HepG2 (cell line): ENCODE measurements around the gene CTBP1. TPM values are rescaled to one million over a fixed set of nuclear protein-coding genes. Genes with fewer than 3 reads are reported as not detected.

ENCODE experiments used
- ATAC-seq: fragments of 200-7000 bp; cut with Tn5 transposase; 3 replicates; pipeline ENCODE4 v1.9.1; 2020; ENCODE audit warnings: mild to moderate bottlenecking, moderate library complexity
- BruUV-seq: library from RNA; stranded (reverse); fragments of 400-500 nt; replicated peaks from 2 replicates; lab custom pipeline; 2021; lab: Mats Ljungman, UMichigan
- CTCF ChIA-PET: fragments of 300-600 bp; formaldehyde crosslinking; extraction: SDS; loops from one replicate; lab custom pipeline; 2021; ENCODE audit warnings: low total read pairs, inconsistent platforms, low intra/inter-chr PET ratio; lab: Yijun Ruan, JAX
- POLR2A ChIA-PET: fragments of 350-600 bp; sonication (Branson Sonifier 250); formaldehyde crosslinking; loops from one replicate; lab custom pipeline; 2020; ENCODE audit warnings: antibody characterized with exemption, inconsistent platforms; lab: Yijun Ruan, JAX
- DNase-seq: peaks from one replicate; pipeline ENCODE4 v3.0.0-alpha.2; 2015; ENCODE audit warnings: low spot score
- FAIRE-seq: peaks from 3 replicates; lab custom pipeline; 2011; peaks lifted over from hg19 to GRCh38; lab: Jason Lieb, UNC
- H2AFZ ChIP-seq: one replicate; pipeline ENCODE4 v1.6.1; 2011; ENCODE audit warnings: low read length, inconsistent platforms
- H3K27ac ChIP-seq: fragments of 300-600 bp; 3 replicates; pipeline ENCODE4 v1.8.0; 2011; ENCODE audit warnings: mixed run types, mild to moderate bottlenecking, mixed read lengths, low read length, inconsistent platforms; ENCODE audit not compliant: insufficient read depth; ENCODE audit errors: extremely low read length
- H3K27me3 ChIP-seq, 2 experiments: fragments of 200-600 bp in 1 of 2; 2 replicates in 1 of 2; 3 replicates in 1 of 2; pipeline versions ENCODE4 v1.6.0 to v1.8.0; 2011; ENCODE audit warnings: low read length in 2 of 2, mild to moderate bottlenecking in 2 of 2, moderate library complexity in 2 of 2, inconsistent platforms in 1 of 2; ENCODE audit not compliant: insufficient read depth in 2 of 2, control insufficient read depth in 1 of 2
- H3K36me3 ChIP-seq, 2 experiments: fragments of 200-600 bp in 1 of 2; replicated peaks in 1 of 2; 2 replicates in 1 of 2; 3 replicates in 1 of 2; pipeline versions ENCODE4 v1.5.1 to v1.8.0; 2011; ENCODE audit warnings: low read length in 2 of 2, inconsistent platforms in 1 of 2; ENCODE audit not compliant: insufficient read depth in 2 of 2, control insufficient read depth in 1 of 2
- H3K4me1 ChIP-seq: 2 replicates; pipeline ENCODE4 v1.5.1; 2012; ENCODE audit warnings: low read length, inconsistent platforms; ENCODE audit not compliant: insufficient read depth
- H3K4me2 ChIP-seq: 2 replicates; pipeline ENCODE4 v1.6.0; 2011; ENCODE audit warnings: low read depth, low read length, inconsistent platforms
- H3K4me3 ChIP-seq, 3 experiments: fragments of 200-600 bp in 1 of 3; sonication (generic), shearing (Covaris generic) in 1 of 3; replicated peaks in 1 of 3; 2 replicates each; pipeline ENCODE4 v1.5.1; 2011 to 2016; ENCODE audit warnings: low read length in 3 of 3, inconsistent platforms in 2 of 3, low read depth in 2 of 3, mild to moderate bottlenecking in 2 of 3, control low read depth in 1 of 3, mixed read lengths in 1 of 3; ENCODE audit not compliant: insufficient read depth in 1 of 3
- H3K79me2 ChIP-seq: one replicate; pipeline ENCODE4 v1.6.1; 2011; ENCODE audit warnings: low read length, inconsistent platforms; ENCODE audit not compliant: insufficient read depth
- H3K9ac ChIP-seq: 2 replicates; pipeline ENCODE4 v1.6.0; 2011; ENCODE audit warnings: mild to moderate bottlenecking, low read depth, low read length, inconsistent platforms; ENCODE audit not compliant: insufficient read depth
- H3K9me3 ChIP-seq: 2 replicates; pipeline ENCODE4 v1.5.1; 2012; ENCODE audit warnings: mild to moderate bottlenecking, low read length
- H4K20me1 ChIP-seq: 2 replicates; pipeline ENCODE4 v1.6.0; 2011; ENCODE audit warnings: inconsistent platforms, mild to moderate bottlenecking, low read length, moderate library complexity; ENCODE audit not compliant: insufficient read depth
- BHLHE40 ChIP-seq: IDR thresholded peaks from 2 replicates; pipeline ENCODE4 v1.6.1; 2011; ENCODE audit warnings: low read length, improper control_type of control experiment
- GTF2F1 ChIP-seq: fragments of 150-350 bp; IDR thresholded peaks from 2 replicates; pipeline ENCODE4 v1.6.1; 2014; ENCODE audit warnings: low read length
- HDAC1 ChIP-seq: sonication (generic); formaldehyde crosslinking; IDR thresholded peaks from 2 replicates; pipeline ENCODE4 v1.5.1; 2020; ENCODE audit warnings: mild to moderate bottlenecking, missing genetic modification reagents
- SNRNP70 ChIP-seq: fragments of 200-400 bp; formaldehyde crosslinking; IDR thresholded peaks from 2 replicates; pipeline ENCODE4 v1.6.1; 2017; ENCODE audit warnings: mild to moderate bottlenecking, low read depth, low read length, moderate library complexity
- SOX6 ChIP-seq, 2 experiments: fragments of 450-650 bp in 1 of 2; sonication (generic) in 1 of 2; formaldehyde crosslinking in 1 of 2; IDR thresholded peaks; 2 replicates each; pipeline versions ENCODE4 v1.4.0 to v1.6.1; 2017 to 2020; ENCODE audit warnings: antibody characterized with exemption in 1 of 2, mild to moderate bottlenecking in 1 of 2, missing genetic modification reagents in 1 of 2
- ZFYVE20 ChIP-seq: sonication (generic); formaldehyde crosslinking; IDR thresholded peaks from 2 replicates; pipeline ENCODE4 v1.8.0; 2023; ENCODE audit warnings: low read depth, mild to moderate bottlenecking, moderate library complexity, missing genetic modification reagents, borderline replicate concordance
- ZNF550 ChIP-seq: sonication (generic); formaldehyde crosslinking; IDR thresholded peaks from 2 replicates; pipeline ENCODE4 v1.4.0; 2020; ENCODE audit warnings: mild to moderate bottlenecking, missing genetic modification reagents, borderline replicate concordance
- ZNF563 ChIP-seq: sonication (generic); formaldehyde crosslinking; IDR thresholded peaks from 2 replicates; pipeline ENCODE4 v1.8.0; 2022; ENCODE audit warnings: mild to moderate bottlenecking, moderate library complexity, missing genetic modification reagents
- ZNF7 ChIP-seq: IDR thresholded peaks from 2 replicates; pipeline ENCODE4 v1.6.1; 2016; ENCODE audit warnings: missing biosample characterization, missing genetic modification reagents
- ZNF883 ChIP-seq: sonication (generic); formaldehyde crosslinking; IDR thresholded peaks from 2 replicates; pipeline ENCODE4 v1.5.1; 2020; ENCODE audit warnings: mild to moderate bottlenecking, missing genetic modification reagents; ENCODE audit errors: not compliant biosample characterization
- WGBS: methylation state at CpG from one replicate; pipeline ENCODE4 v1.1.6; 2017; ENCODE audit warnings: low lambda C conversion rate; 5-methylcytosine and 5-hydroxymethylcytosine counted together
- in situ Hi-C: cut with HindIII; loops from 2 replicates; pipeline ENCODE4 v1.10.0; 2017; ENCODE audit warnings: low pct_unique_long_range_greater_than_20kb; ENCODE audit not compliant: extremely low pct_ligation_motif_present
- intact Hi-C: fragments of 100-400 bp; cut with micrococcal nuclease; formaldehyde crosslinking; loops from one replicate; pipeline ENCODE4 v1.10.0; 2022; ENCODE audit not compliant: unreplicated experiment
- polyA plus RNA-seq, 8 experiments: library from polyadenylated mRNA; depleted of rRNA in 3 of 8; stranded (reverse) in 7 of 8; unstranded in 1 of 8; fragments of >200 nt; fragmentation: Illumina TruSeq in 4 of 8; extraction: Trizol in 4 of 8; gene quantifications; 2 replicates each; pipeline versions ENCODE4 v1.2.1 to v1.2.3, GENCODE V29; 2011 to 2016; ENCODE audit warnings: low read depth in 4 of 8, missing spikeins in 1 of 8, mixed read lengths in 1 of 8; ENCODE audit not compliant: insufficient read depth in 1 of 8
- total RNA-seq, 5 experiments: library from RNA; depleted of rRNA; stranded (reverse); fragments of >200 nt; fragmentation: Illumina TruSeq; extraction: Trizol; gene quantifications; 2 replicates each; pipeline ENCODE4 v1.2.3, GENCODE V29; 2016; ENCODE audit warnings: low read depth in 1 of 5
- TF ChIP-seq, protein P1 (sequence below): sonication (generic); formaldehyde crosslinking; IDR thresholded peaks from 2 replicates; pipeline ENCODE4 v1.4.0; 2020; ENCODE audit warnings: mild to moderate bottlenecking, missing genetic modification reagents

Gene CTBP1
- total and polyA plus RNA-seq, 2 of the 13 experiments (the other 11 are each of a cell fraction or from before 2014, with no cell fraction given), result 78.5 to 112 TPM

DNA sequence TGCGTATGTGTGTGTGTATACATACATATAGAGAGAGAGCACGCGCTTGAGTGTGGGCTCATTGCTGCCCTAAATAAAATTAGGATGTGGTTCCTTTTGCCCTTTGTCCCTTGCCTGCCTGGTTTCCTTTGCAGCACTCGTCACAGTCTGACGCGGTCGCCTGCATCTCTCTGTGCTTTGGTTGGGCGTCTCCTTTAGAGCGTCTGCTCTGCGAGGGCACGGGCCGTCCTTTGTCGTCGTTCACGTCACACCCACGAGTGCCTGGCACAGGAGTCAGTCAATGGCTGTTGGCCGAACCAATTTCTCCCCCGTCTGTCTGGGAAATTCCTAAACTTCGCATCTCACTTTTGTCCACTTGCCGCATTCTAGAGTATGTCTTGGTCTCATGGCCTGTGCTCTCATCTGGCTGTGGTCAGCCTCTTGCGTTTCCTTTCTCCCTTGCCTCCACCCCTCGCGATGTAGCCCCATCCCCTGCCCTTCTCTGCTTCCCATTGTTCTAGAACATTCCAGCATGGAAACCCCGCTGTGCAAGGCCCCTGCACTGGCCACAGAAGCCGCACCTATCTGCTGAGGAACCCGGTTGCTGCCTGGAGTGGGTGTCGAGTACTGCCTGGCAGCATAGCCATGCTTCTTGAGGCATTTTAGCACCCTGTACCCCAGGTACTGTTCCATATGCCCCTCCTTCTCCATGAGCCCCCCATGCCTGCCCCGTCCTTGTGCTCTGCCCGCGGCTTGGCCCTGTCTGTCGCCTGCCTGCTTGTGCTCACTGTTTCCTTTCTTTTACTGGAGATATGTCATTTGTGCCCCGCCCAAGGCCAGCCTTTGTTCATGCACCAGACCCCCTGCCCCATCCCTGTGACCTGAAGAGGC, 48.8 kb upstream of the CTBP1 start:
- intact Hi-C loops (no loop called here), in situ Hi-C loops (no loop called here)
- ChIA-PET CTCF (no interaction called here), POLR2A (no interaction called here)
- Histone ChIP-seq H2AFZ (no peak overlapping the region), H3K79me2 (peaks cover 84% of the 10 kb centered on the region), H3K4me2 (no peak overlapping the region), H3K27ac (no peak overlapping the region), H3K4me3 (no peak overlapping the region), H3K9ac (no peak overlapping the region), H3K9me3 (no peaks in the 10 kb centered on the region), H3K27me3 (no peaks in the 10 kb centered on the region), H4K20me1 (peaks cover 47% of the 10 kb centered on the region; the same call in 1 of the 2 replicates), H3K4me1 (peaks cover 12% of the 10 kb centered on the region), H3K36me3 (peaks cover 22 to 38% of the 10 kb centered on the region in 2 experiments; a peak in 4 of 5 replicates)
- WGBS, result 90% methylated on average over 32 of the region's 32 CpGs
- FAIRE-seq (no peak), ATAC-seq (no peak), DNase-seq (no peak)
- BruUV-seq, result no TSS peak
- TF ChIP-seq SNRNP70 (no peak), HDAC1 (CRISPR knock-in tag) (no peak), ZNF550 (CRISPR knock-in tag) (no peak), ZNF883 (CRISPR knock-in tag) (no peak), GTF2F1 (no peak), ZFYVE20 (CRISPR knock-in tag) (no peak), SOX6 (IDR thresholded peaks at IDR 0.05) (no peak), SOX6 (CRISPR knock-in tag; IDR thresholded peaks at IDR 0.05) (no peak)

DNA sequence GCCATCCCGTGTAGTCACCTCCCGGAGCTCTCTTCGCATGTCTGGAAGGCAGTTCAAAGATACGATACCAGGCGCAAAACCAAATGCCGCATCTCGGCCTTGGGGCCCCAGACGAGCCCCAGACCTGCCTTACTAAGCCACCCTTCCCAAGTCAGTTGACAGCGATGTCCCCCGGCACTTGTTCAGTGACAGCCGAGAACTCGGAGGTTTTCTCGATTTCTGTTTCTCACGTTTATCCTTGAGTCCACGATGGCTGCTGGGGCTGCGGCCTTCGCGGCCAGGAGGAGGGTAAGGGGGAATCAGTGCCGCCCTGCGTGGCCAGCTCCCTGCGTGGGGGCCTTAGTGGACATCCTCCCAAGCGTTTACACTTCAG, 48.1 kb upstream of the CTBP1 start:
- Histone ChIP-seq H3K27ac (no peak overlapping the region), H3K4me3 (no peak overlapping the region), H2AFZ (no peak overlapping the region), H3K4me2 (no peak overlapping the region), H3K79me2 (peaks cover 86% of the 10 kb centered on the region), H3K9me3 (no peaks in the 10 kb centered on the region), H3K4me1 (peaks cover 18% of the 10 kb centered on the region), H3K9ac (no peak overlapping the region), H4K20me1 (peaks cover 53% of the 10 kb centered on the region), H3K36me3 (peaks cover 22 to 38% of the 10 kb centered on the region in 2 experiments; a peak in 4 of 5 replicates), H3K27me3 (no peaks in the 10 kb centered on the region)
- no peak for ATAC-seq
- ChIA-PET POLR2A (no interaction called here), CTCF (no interaction called here)
- no peak for DNase-seq
- intact Hi-C loops (no loop called here), in situ Hi-C loops (no loop called here)
- 88% methylated on average over 16 of the region's 22 CpGs for WGBS
- no TSS peak for BruUV-seq
- FAIRE-seq, result no peak
- TF ChIP-seq, protein P1, sequence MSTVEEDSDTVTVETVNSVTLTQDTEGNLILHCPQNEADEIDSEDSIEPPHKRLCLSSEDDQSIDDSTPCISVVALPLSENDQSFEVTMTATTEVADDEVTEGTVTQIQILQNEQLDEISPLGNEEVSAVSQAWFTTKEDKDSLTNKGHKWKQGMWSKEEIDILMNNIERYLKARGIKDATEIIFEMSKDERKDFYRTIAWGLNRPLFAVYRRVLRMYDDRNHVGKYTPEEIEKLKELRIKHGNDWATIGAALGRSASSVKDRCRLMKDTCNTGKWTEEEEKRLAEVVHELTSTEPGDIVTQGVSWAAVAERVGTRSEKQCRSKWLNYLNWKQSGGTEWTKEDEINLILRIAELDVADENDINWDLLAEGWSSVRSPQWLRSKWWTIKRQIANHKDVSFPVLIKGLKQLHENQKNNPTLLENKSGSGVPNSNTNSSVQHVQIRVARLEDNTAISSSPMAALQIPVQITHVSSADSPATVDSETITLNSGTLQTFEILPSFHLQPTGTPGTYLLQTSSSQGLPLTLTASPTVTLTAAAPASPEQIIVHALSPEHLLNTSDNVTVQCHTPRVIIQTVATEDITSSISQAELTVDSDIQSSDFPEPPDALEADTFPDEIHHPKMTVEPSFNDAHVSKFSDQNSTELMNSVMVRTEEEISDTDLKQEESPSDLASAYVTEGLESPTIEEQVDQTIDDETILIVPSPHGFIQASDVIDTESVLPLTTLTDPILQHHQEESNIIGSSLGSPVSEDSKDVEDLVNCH, result no peak
- TF ChIP-seq ZNF563 (CRISPR knock-in tag) (no peak), SNRNP70 (no peak), ZNF7 (CRISPR knock-in tag) (no peak), BHLHE40 (no peak)
